ENCODE measurements around the gene LLGL1. TPM values are rescaled to one million over a fixed set of nuclear protein-coding genes. Genes with fewer than 3 reads are reported as not detected.

The LLGL1 gene
- total RNA-seq, 4 donors from 2014 or later = 7.5 to 19.0 (median 15.4) TPM

- H3K36me3 ChIP-seq = peaks cover 0 to 53% (median 0%) of the 10 kb centered on the region in 3 donors
- no peaks in the 10 kb centered on the region for H3K27me3 ChIP-seq
- no peak for DNase-seq
- H3K4me3 ChIP-seq = no peak overlapping the region
- TF ChIP-seq CTCF (IDR thresholded peaks at IDR 0.05) = no peak
- TF ChIP-seq POLR2A (IDR thresholded peaks at IDR 0.05) = no peak
- H3K27ac ChIP-seq = no peak overlapping the region
- no peaks in the 10 kb centered on the region for H3K9me3 ChIP-seq
- H3K4me1 ChIP-seq = peaks cover 9 to 26% (median 16%) of the 10 kb centered on the region in 4 donors
These were observed 30.9 kb downstream of the LLGL1 start for GRCh38 chr17:18256351-18256750.

- TF ChIP-seq CTCF (IDR thresholded peaks at IDR 0.05) = no peak
- TF ChIP-seq POLR2A (IDR thresholded peaks at IDR 0.05) = no peak
- DNase-seq = no peak
- H3K9me3 ChIP-seq = no peaks in the 10 kb centered on the region
- H3K27me3 ChIP-seq = no peaks in the 10 kb centered on the region
- peak overlapping the region in 2 of 4 donors; percentile 84 to 98 for H3K4me3 ChIP-seq
- H3K36me3 ChIP-seq = peaks cover 0 to 49% (median 0%) of the 10 kb centered on the region in 3 donors
- H3K27ac ChIP-seq = no peak overlapping the region
- H3K4me1 ChIP-seq = peaks cover 9 to 30% (median 18%) of the 10 kb centered on the region in 4 donors
These were observed 31.3 kb downstream of the LLGL1 start for GRCh38 chr17:18256776-18257175.

GRCh38 chr17:18257268-18257981 lies 32.0 kb downstream of the LLGL1 start:
- peak overlapping the region; percentile 84 to 99 (median 98) for H3K4me3 ChIP-seq
- H3K36me3 ChIP-seq = peaks cover 0 to 42% (median 0%) of the 10 kb centered on the region in 3 donors
- H3K27me3 ChIP-seq = no peaks in the 10 kb centered on the region
- no peaks in the 10 kb centered on the region for H3K9me3 ChIP-seq
- peaks cover 9 to 37% (median 18%) of the 10 kb centered on the region in 4 donors for H3K4me1 ChIP-seq
- TF ChIP-seq POLR2A (IDR thresholded peaks at IDR 0.05) (no peak), CTCF (IDR thresholded peaks at IDR 0.05) (no peak)
- peak overlapping the region; percentile 95 to 98 (median 96) for H3K27ac ChIP-seq
- DNase-seq = peak; percentile 50 to 84 (median 82)

GRCh38 chr17:18257982-18258355 lies 32.5 kb downstream of the LLGL1 start:
- no peaks in the 10 kb centered on the region for H3K27me3 ChIP-seq
- H3K36me3 ChIP-seq = peaks cover 0 to 40% (median 0%) of the 10 kb centered on the region in 3 donors
- TF ChIP-seq CTCF (IDR thresholded peaks at IDR 0.05) (no peak), POLR2A (IDR thresholded peaks at IDR 0.05) (peak; percentile 29 to 55)
- H3K4me3 ChIP-seq = peak overlapping the region; percentile 84 to 99 (median 98)
- DNase-seq = peak; percentile 65 to 88 (median 84)
- H3K27ac ChIP-seq = peak overlapping the region; percentile 95 to 98 (median 96)
- H3K9me3 ChIP-seq = no peaks in the 10 kb centered on the region
- H3K4me1 ChIP-seq = peaks cover 9 to 39% (median 18%) of the 10 kb centered on the region in 4 donors

GRCh38 chr17:18258356-18259038 lies 33.1 kb downstream of the LLGL1 start, which contains the start of gene FLII:
Gene FLII, minus strand, starts transcription at chr17:18258738. Its CDS starts 48 bp downstream, at chr17:18258690.
- peak; percentile 50 to 81 (median 74) for DNase-seq
- peaks cover 0 to 40% (median 0%) of the 10 kb centered on the region in 3 donors for H3K36me3 ChIP-seq
- peaks cover 9 to 39% (median 18%) of the 10 kb centered on the region in 4 donors for H3K4me1 ChIP-seq

More at GRCh38 chr17:18258356-18259038, 33.1 kb downstream of the LLGL1 start, which contains the start of gene FLII:
- no peaks in the 10 kb centered on the region for H3K9me3 ChIP-seq
- no peaks in the 10 kb centered on the region for H3K27me3 ChIP-seq
- peak within 1 kb of the TSS; percentile 95 to 98 (median 96) for H3K27ac ChIP-seq
- H3K4me3 ChIP-seq = peak within 1 kb of the TSS; percentile 84 to 99 (median 98)
- TF ChIP-seq POLR2A (IDR thresholded peaks at IDR 0.05) = peak; percentile 43 to 62
- no peak for TF ChIP-seq CTCF (IDR thresholded peaks at IDR 0.05)
